OCI-LY7 (cell line): ENCODE measurements around the gene MYO9A. TPM values are rescaled to one million over a fixed set of nuclear protein-coding genes. Genes with fewer than 3 reads are reported as not detected.

ENCODE experiments used
- BruUV-seq: library from RNA; stranded (reverse); fragments of 400-500 nt; replicated peaks from 2 replicates; lab custom pipeline; 2021; lab: Mats Ljungman, UMichigan
- CTCF ChIA-PET: fragments of 300-600 bp; sonication (Branson Sonifier 250); formaldehyde crosslinking; loops from one replicate; lab custom pipeline; 2022; ENCODE audit warnings: antibody characterized with exemption; ENCODE audit not compliant: unreplicated experiment; lab: Charles Lee
- POLR2A ChIA-PET: fragments of 300-600 bp; sonication (Branson Sonifier 250); formaldehyde crosslinking; loops from one replicate; lab custom pipeline; 2022; ENCODE audit warnings: antibody characterized with exemption; lab: Charles Lee
- DNase-seq: peaks from one replicate; pipeline ENCODE4 v3.0.0-alpha.2; 2015; ENCODE audit warnings: low spot score
- H2AFZ ChIP-seq: fragments of 200-600 bp; sonication (generic), shearing (Covaris generic); 2 replicates; pipeline ENCODE4 v1.6.1; 2014; ENCODE audit warnings: mild to moderate bottlenecking, antibody characterized with exemption, low read length, moderate library complexity
- H3K27ac ChIP-seq: fragments of 200-600 bp; sonication (generic); 2 replicates; pipeline ENCODE4 v1.5.1; 2014; ENCODE audit warnings: mixed run types, low read depth, mild to moderate bottlenecking, moderate library complexity, low read length, inconsistent platforms; ENCODE audit not compliant: poor library complexity, severe bottlenecking
- H3K36me3 ChIP-seq: fragments of 200-600 bp; sonication (generic); 2 replicates; pipeline ENCODE4 v1.6.1; 2014; ENCODE audit warnings: mild to moderate bottlenecking, antibody characterized with exemption, low read length, moderate library complexity, mixed read lengths; ENCODE audit not compliant: insufficient read depth
- H3K4me1 ChIP-seq: fragments of 200-600 bp; sonication (generic); 2 replicates; pipeline ENCODE4 v1.5.1; 2014; ENCODE audit warnings: mild to moderate bottlenecking, low read length; ENCODE audit not compliant: insufficient read depth, poor library complexity, severe bottlenecking
- H3K4me2 ChIP-seq: fragments of 200-600 bp; sonication (generic); 2 replicates; pipeline ENCODE4 v1.6.1; 2014; ENCODE audit warnings: mild to moderate bottlenecking, low read length
- H3K4me3 ChIP-seq: fragments of 200-600 bp; sonication (generic); 2 replicates; pipeline ENCODE4 v1.5.1; 2014; ENCODE audit warnings: mild to moderate bottlenecking, low read depth, low read length; ENCODE audit not compliant: poor library complexity, severe bottlenecking
- H3K79me2 ChIP-seq: fragments of 200-600 bp; sonication (generic); 2 replicates; pipeline ENCODE4 v1.6.1; 2016; ENCODE audit warnings: low read depth, mild to moderate bottlenecking, low read length, moderate library complexity, mixed read lengths; ENCODE audit not compliant: insufficient read depth
- H3K9me2 ChIP-seq: fragments of 200-600 bp; sonication (generic); 2 replicates; pipeline ENCODE4 v1.6.1; 2016; ENCODE audit warnings: mild to moderate bottlenecking, low read length, mixed read lengths; ENCODE audit not compliant: insufficient read depth
- H3K9me3 ChIP-seq: fragments of 200-600 bp; sonication (generic); 2 replicates; pipeline ENCODE4 v1.6.1; 2014; ENCODE audit warnings: mild to moderate bottlenecking, mixed run types, low read length, mixed read lengths
- H4K20me1 ChIP-seq: fragments of 200-600 bp; sonication (generic); 2 replicates; pipeline ENCODE4 v1.6.1; 2014; ENCODE audit warnings: mild to moderate bottlenecking, antibody characterized with exemption, low read length, moderate library complexity, mixed read lengths; ENCODE audit not compliant: insufficient read depth
- EZH2phosphoT487 ChIP-seq: fragments of 200-600 bp; sonication (generic); IDR thresholded peaks from 2 replicates; pipeline ENCODE4 v1.6.1; 2018; ENCODE audit warnings: low read depth, borderline replicate concordance, mild to moderate bottlenecking, mixed run types, antibody characterized with exemption, low read length, moderate library complexity, mixed read lengths
- intact Hi-C: fragments of 100-400 bp; cut with micrococcal nuclease; formaldehyde crosslinking; loops from one replicate; pipeline ENCODE4 v1.10.0; 2022; ENCODE audit not compliant: unreplicated experiment
- total RNA-seq, 2 experiments: library from RNA; depleted of rRNA in 1 of 2; stranded (reverse); fragments of >200 nt in 1 of 2; shearing (Covaris generic) in 1 of 2; gene quantifications; 2 replicates each; pipeline ENCODE4 v1.2.3, GENCODE V29; 2014 to 2022
- TF ChIP-seq, protein P1 (sequence below): fragments of 200-600 bp; sonication (generic); conservative IDR thresholded peaks from 2 replicates; pipeline ENCODE4 v1.5.1; 2014; ENCODE audit warnings: mild to moderate bottlenecking, antibody characterized with exemption, low read length, moderate library complexity, mixed read lengths

Gene MYO9A
- total RNA-seq, 2 experiments from 2014 or later: 26.4 to 125 TPM

DNA sequence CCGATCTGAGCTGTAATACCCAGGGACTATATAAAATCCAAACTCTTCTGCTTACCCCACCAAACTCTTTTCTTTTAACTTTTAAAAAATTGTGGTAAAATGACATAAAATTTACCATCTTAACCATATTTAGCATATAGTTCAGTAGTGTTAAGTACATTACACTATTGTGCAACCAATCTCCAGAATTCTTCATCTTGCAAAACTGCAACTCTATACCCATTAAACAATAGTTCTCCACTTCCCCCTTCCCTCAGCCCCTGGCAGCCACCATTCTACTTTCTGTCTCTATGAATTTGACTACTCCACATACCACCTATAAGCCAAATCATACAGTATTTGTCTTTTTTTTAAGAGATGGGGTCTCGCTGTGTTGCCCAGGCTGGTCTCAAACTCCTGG is 39.0 kb upstream of the MYO9A start:
- intact Hi-C loops: loop anchor here (1.0 to 5.0 kb wide), 6 partner anchors 114 to 413 kb away; no protein-coding TSS in a partner anchor
- TF ChIP-seq EZH2phosphoT487: no peak
- TF ChIP-seq, protein P1, sequence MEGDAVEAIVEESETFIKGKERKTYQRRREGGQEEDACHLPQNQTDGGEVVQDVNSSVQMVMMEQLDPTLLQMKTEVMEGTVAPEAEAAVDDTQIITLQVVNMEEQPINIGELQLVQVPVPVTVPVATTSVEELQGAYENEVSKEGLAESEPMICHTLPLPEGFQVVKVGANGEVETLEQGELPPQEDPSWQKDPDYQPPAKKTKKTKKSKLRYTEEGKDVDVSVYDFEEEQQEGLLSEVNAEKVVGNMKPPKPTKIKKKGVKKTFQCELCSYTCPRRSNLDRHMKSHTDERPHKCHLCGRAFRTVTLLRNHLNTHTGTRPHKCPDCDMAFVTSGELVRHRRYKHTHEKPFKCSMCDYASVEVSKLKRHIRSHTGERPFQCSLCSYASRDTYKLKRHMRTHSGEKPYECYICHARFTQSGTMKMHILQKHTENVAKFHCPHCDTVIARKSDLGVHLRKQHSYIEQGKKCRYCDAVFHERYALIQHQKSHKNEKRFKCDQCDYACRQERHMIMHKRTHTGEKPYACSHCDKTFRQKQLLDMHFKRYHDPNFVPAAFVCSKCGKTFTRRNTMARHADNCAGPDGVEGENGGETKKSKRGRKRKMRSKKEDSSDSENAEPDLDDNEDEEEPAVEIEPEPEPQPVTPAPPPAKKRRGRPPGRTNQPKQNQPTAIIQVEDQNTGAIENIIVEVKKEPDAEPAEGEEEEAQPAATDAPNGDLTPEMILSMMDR: no peak

DNA sequence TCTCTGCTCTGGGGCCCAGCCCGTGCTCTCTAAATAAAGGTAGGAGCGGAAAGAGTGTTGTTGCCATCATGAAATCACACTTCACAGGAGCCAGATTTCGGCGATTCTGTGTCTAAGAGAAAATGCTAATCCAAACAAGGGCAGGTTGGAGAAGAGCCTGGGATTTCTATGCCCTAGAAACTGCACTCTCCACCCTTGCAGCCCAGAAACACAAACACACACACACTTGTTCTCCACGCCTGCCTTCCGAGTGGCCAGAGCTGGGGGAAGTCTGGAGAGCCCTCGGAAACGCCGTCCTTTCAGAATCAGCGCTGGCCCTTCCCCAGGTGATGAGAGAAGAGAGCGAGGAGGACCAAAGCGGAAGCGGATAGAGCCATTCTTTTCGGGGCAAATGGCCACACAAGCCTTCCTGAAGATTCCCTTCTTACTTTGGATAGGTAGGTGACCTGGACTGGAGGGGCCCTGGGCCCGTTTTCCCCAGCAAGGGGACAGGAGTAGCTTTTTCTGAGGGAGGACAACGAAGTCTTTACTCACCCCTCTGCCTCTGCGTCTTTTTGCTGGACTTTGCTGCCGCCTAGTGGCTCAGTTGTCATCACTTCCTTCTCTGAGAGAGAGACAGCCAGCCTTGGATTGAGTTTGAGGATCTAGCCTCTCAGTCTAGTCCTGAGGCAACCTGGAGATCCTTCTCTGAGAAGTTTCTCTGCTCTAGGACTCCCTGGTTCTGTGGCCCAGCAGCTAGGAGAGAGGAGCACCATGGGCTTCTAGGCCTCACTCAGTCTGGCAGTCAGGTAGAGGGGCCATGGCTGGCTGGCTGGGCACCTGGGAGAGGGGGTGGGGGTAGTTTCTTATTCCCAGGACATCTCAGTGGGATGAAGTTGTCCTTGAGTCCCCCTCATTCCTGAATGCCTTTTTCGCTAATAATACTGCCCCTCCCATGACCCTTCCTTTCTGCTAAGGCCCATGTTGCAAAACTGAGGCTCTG is 38.0 kb upstream of the MYO9A start:
- no TSS peak for BruUV-seq
- H3K79me2 ChIP-seq: no peaks in the 10 kb centered on the region
- no peaks in the 10 kb centered on the region for H3K9me3 ChIP-seq
- H4K20me1 ChIP-seq: no peaks in the 10 kb centered on the region
- peak overlapping the region; percentile 35 for H3K4me3 ChIP-seq
- H3K36me3 ChIP-seq: no peaks in the 10 kb centered on the region
- intact Hi-C loops: loop anchor here (1.0 to 5.0 kb wide), 6 partner anchors 113 to 412 kb away; no protein-coding TSS in a partner anchor
- no peaks in the 10 kb centered on the region for H3K9me2 ChIP-seq
- peak; percentile 83 for DNase-seq
- peak overlapping the region; percentile 73 for H3K4me2 ChIP-seq
- peaks cover 6% of the 10 kb centered on the region for H3K4me1 ChIP-seq
- TF ChIP-seq, protein P1: peak; percentile 98
- no peak for TF ChIP-seq EZH2phosphoT487
- peak overlapping the region; percentile 87; the same call in 1 of the 2 replicates for H2AFZ ChIP-seq
- ChIA-PET CTCF (interaction anchor here (0.6 kb wide), 1 partner anchor 375 kb away, joined by 3 read pairs; no protein-coding TSS in a partner anchor), POLR2A (no interaction called here)
- H3K27ac ChIP-seq: no peak overlapping the region

More for the DNA sequence above, 39.0 kb upstream of the MYO9A start:
- peaks cover 6% of the 10 kb centered on the region for H3K4me1 ChIP-seq
- H2AFZ ChIP-seq: no peak overlapping the region
- no peaks in the 10 kb centered on the region for H3K36me3 ChIP-seq
- H3K4me2 ChIP-seq: no peak overlapping the region
- no peak for DNase-seq
- no peak overlapping the region for H3K27ac ChIP-seq
- no TSS peak for BruUV-seq
- H3K9me2 ChIP-seq: no peaks in the 10 kb centered on the region
- no peaks in the 10 kb centered on the region for H3K9me3 ChIP-seq
- no peaks in the 10 kb centered on the region for H3K79me2 ChIP-seq
- CTCF ChIA-PET: no interaction called here
- no peak overlapping the region for H3K4me3 ChIP-seq
- H4K20me1 ChIP-seq: no peaks in the 10 kb centered on the region
- POLR2A ChIA-PET: interaction anchor here (0.6 to 0.7 kb wide), 2 partner anchors 68 to 246 kb away, joined by 3 to 4 read pairs; no protein-coding TSS in a partner anchor
